Fibroblast of villous mesenchyme (primary cell): ENCODE results near the gene RYR1. TPM values are rescaled to one million over a fixed set of nuclear protein-coding genes. Genes with fewer than 3 reads are reported as not detected.
"Not testable (repeated sequence)": the region's sequence is repeated elsewhere in the genome, so short reads cannot be mapped to it uniquely, and the experiment has no call there.

Experiments used
- DNase-seq: peaks from one replicate; pipeline ENCODE4 v3.0.0-alpha.2; 2010; ENCODE audit warnings: low read depth
- H3K4me3 ChIP-seq: 2 replicates; pipeline ENCODE4 v1.5.1; 2011; ENCODE audit warnings: low read depth, mild to moderate bottlenecking, low read length
- CTCF ChIP-seq: IDR thresholded peaks from 2 replicates; pipeline ENCODE4 v1.5.1; 2012; ENCODE audit warnings: low read depth, mild to moderate bottlenecking, low read length; ENCODE audit not compliant: insufficient read depth
- total RNA-seq: library from RNA; depleted of rRNA; stranded (reverse); fragments of >200 nt; gene quantifications from 2 replicates; pipeline ENCODE4 v1.2.3, GENCODE V29; 2012

RYR1 gene
- total RNA-seq, 1 donor = under 0.01 TPM

- no peak within 1 kb of the TSS for H3K4me3 ChIP-seq
- TF ChIP-seq CTCF = no peak
- no peak for DNase-seq
These were observed 7.6 kb upstream of the RYR1 start, which contains the start of gene RASGRP4 for GRCh38 chr19:38425810-38426466. TSS of gene RASGRP4 (minus strand) at chr19:38426219. CDS start at chr19:38426091, 128 bp downstream.

- not testable (repeated sequence) for H3K4me3 ChIP-seq, DNase-seq
These were observed 6.3 kb upstream of the RYR1 start for GRCh38 chr19:38427035-38427677.

GRCh38 chr19:38429055-38429810, 4.3 kb upstream of the RYR1 start:
- no peak for TF ChIP-seq CTCF
- no peak overlapping the region for H3K4me3 ChIP-seq
- no peak for DNase-seq

- no peak for DNase-seq
- no peak for TF ChIP-seq CTCF
- H3K4me3 ChIP-seq = no peak overlapping the region
These were observed 3.7 kb upstream of the RYR1 start for GRCh38 chr19:38429811-38430156.

GRCh38 chr19:38430931-38431330, 2.6 kb upstream of the RYR1 start:
- DNase-seq = no peak
- no peak overlapping the region for H3K4me3 ChIP-seq
- no peak for TF ChIP-seq CTCF

GRCh38 chr19:38434549-38435051, 1.1 kb downstream of the RYR1 start:
- TF ChIP-seq CTCF = no peak
- no peak for DNase-seq
- H3K4me3 ChIP-seq = no peak overlapping the region

- no peak for TF ChIP-seq CTCF
- no peak for DNase-seq
- no peak overlapping the region for H3K4me3 ChIP-seq
These were observed 3.8 kb downstream of the RYR1 start for GRCh38 chr19:38437295-38437694.
